Endometrial microvascular endothelial cells (primary cell): ENCODE data around the gene RANBP10. TPM values are rescaled to one million over a fixed set of nuclear protein-coding genes. Genes with fewer than 3 reads are reported as not detected.

ENCODE experiments used
- in situ Hi-C: cut with HindIII; loops from 2 replicates; pipeline ENCODE4 v1.10.0; 2017; ENCODE audit warnings: low sequenced_read_pairs, low pct_unique_long_range_greater_than_20kb; ENCODE audit errors: inconsistent ontology term
- total RNA-seq: library from RNA; depleted of rRNA; stranded (reverse); fragments of >200 nt; gene quantifications from one replicate; pipeline ENCODE4 v1.2.3, GENCODE V29; 2015; ENCODE audit errors: inconsistent ontology term

Gene RANBP10
- total RNA-seq, 1 donor from 2014 or later = 6.1 TPM

- in situ Hi-C loops = no loop called here
Observed at GRCh38 chr16:67673712-67674580, 132.4 kb downstream of the RANBP10 start.

Other genes with a start within 250 kb of the RANBP10 start
- gene CTCF, start 244.0 kb downstream of the RANBP10 start, total RNA-seq = 29.8 TPM
- 0.09 TPM for gene CARMIL2, start 161.4 kb downstream of the RANBP10 start, total RNA-seq
- gene ACD, start 146.3 kb downstream of the RANBP10 start, total RNA-seq = 38.8 TPM
- gene PARD6A, start 145.6 kb downstream of the RANBP10 start, total RNA-seq = 2.5 TPM
- 18.1 TPM for gene ENKD1, start 139.8 kb downstream of the RANBP10 start, total RNA-seq
- 2.7 TPM for gene C16orf86, start 139.7 kb downstream of the RANBP10 start, total RNA-seq
- 27.0 TPM for gene GFOD2, start 87.2 kb downstream of the RANBP10 start, total RNA-seq
- gene TSNAXIP1, start 329 bp upstream of the RANBP10 start, total RNA-seq = not detected
- gene THAP11, start 35.8 kb upstream of the RANBP10 start, total RNA-seq = 33.0 TPM
- 171 TPM for gene NUTF2, start 40.4 kb upstream of the RANBP10 start, total RNA-seq
- gene CENPT, start 41.1 kb upstream of the RANBP10 start, total RNA-seq = 37.8 TPM
- gene EDC4, start 66.5 kb upstream of the RANBP10 start, total RNA-seq = 99.8 TPM
- gene NRN1L, start 78.3 kb upstream of the RANBP10 start, total RNA-seq = not detected
- gene PSKH1, start 86.7 kb upstream of the RANBP10 start, total RNA-seq = 6.9 TPM
- gene CTRL, start 125.3 kb upstream of the RANBP10 start, total RNA-seq = 0.28 TPM
- 71.2 TPM for gene PSMB10, start 130.3 kb upstream of the RANBP10 start, total RNA-seq
- 5.1 TPM for gene LCAT, start 137.6 kb upstream of the RANBP10 start, total RNA-seq
- 55.3 TPM for gene SLC12A4, start 162.1 kb upstream of the RANBP10 start, total RNA-seq
- not detected for gene DPEP3, start 173.9 kb upstream of the RANBP10 start, total RNA-seq
- gene DPEP2, start 192.9 kb upstream of the RANBP10 start, total RNA-seq = not detected
- not detected for gene DPEP2NB, start 209.4 kb upstream of the RANBP10 start, total RNA-seq
- gene DDX28, start 216.7 kb upstream of the RANBP10 start, total RNA-seq = 8.8 TPM
- 32.6 TPM for gene DUS2, start 216.7 kb upstream of the RANBP10 start, total RNA-seq